ENCODE data around the gene TNFAIP6.

TNFAIP6 gene

GRCh38 chr2:151422917-151423439 is 65.6 kb downstream of the TNFAIP6 start:
- no peak for DNase-seq

GRCh38 chr2:151423760-151424159 is 66.4 kb downstream of the TNFAIP6 start:
- no peak for DNase-seq

Measured in suppressor macrophage treated with lipopolysaccharide for 1 hour (primary cell).